Fibroblast of villous mesenchyme (primary cell): ENCODE data around the gene LIFR. TPM values are rescaled to one million over a fixed set of nuclear protein-coding genes. Genes with fewer than 3 reads are reported as not detected.
A peak's percentile ranks its signal among the peaks of the same experiment; 100 is the strongest.

ENCODE experiments used
- DNase-seq: peaks from one replicate; pipeline ENCODE4 v3.0.0-alpha.2; 2010; ENCODE audit warnings: low read depth
- H3K4me3 ChIP-seq: 2 replicates; pipeline ENCODE4 v1.5.1; 2011; ENCODE audit warnings: low read depth, mild to moderate bottlenecking, low read length
- total RNA-seq: library from RNA; depleted of rRNA; stranded (reverse); fragments of >200 nt; gene quantifications from 2 replicates; pipeline ENCODE4 v1.2.3, GENCODE V29; 2012
- TF ChIP-seq, protein P1 (sequence below): IDR thresholded peaks from 2 replicates; pipeline ENCODE4 v1.5.1; 2012; ENCODE audit warnings: low read depth, mild to moderate bottlenecking, low read length; ENCODE audit not compliant: insufficient read depth

LIFR gene
- total RNA-seq, 1 donor, result 40.2 TPM

DNA sequence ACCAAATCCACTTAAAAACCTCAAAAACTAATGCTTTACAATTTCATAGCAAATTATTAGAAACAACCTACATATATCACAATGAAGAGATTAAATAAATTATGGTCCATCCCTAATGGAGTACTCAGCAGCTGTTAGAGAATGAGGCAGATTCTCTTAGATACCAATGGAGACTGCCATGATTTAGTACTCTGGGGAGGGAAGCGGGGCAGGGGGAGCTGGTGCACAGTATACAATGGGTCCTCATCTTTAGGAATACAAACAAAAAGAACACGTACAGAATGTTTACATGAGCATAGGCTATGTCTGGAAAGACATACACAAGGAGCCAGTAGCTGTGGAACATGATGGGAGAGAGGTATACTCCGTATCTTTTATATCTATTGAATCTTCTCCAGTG lies 2.0 kb downstream of the LIFR start:
- DNase-seq, result no peak
- H3K4me3 ChIP-seq, result peak overlapping the region; percentile 74
- TF ChIP-seq, protein P1, sequence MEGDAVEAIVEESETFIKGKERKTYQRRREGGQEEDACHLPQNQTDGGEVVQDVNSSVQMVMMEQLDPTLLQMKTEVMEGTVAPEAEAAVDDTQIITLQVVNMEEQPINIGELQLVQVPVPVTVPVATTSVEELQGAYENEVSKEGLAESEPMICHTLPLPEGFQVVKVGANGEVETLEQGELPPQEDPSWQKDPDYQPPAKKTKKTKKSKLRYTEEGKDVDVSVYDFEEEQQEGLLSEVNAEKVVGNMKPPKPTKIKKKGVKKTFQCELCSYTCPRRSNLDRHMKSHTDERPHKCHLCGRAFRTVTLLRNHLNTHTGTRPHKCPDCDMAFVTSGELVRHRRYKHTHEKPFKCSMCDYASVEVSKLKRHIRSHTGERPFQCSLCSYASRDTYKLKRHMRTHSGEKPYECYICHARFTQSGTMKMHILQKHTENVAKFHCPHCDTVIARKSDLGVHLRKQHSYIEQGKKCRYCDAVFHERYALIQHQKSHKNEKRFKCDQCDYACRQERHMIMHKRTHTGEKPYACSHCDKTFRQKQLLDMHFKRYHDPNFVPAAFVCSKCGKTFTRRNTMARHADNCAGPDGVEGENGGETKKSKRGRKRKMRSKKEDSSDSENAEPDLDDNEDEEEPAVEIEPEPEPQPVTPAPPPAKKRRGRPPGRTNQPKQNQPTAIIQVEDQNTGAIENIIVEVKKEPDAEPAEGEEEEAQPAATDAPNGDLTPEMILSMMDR, result no peak

DNA sequence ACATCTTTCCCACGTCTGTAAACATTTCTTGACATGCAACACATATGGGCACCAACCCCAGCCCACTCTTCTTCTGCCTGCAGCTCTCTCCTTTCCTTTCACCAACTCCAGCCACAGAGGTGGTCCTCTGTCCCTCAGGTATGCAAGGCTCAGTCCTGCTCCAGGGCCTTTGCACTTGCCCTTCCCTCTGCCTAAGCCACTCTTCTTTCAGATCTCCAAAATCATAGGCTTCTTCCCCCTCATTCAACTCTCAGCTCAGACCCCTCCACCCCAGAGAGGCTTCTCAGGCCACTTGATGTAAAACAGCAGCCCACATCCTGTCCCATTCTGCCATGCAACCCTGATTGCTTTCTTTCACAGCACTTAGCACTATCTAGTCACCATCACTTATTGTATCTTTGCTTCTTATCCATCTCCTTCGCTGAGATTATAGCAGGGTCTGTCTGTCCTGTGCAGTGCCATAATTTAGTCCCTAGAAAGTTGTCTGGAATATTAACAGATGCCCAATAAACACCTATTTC lies 3.4 kb downstream of the LIFR start:
- TF ChIP-seq, protein P1, result no peak
- H3K4me3 ChIP-seq, result peak overlapping the region; percentile 74
- no peak for DNase-seq

DNA sequence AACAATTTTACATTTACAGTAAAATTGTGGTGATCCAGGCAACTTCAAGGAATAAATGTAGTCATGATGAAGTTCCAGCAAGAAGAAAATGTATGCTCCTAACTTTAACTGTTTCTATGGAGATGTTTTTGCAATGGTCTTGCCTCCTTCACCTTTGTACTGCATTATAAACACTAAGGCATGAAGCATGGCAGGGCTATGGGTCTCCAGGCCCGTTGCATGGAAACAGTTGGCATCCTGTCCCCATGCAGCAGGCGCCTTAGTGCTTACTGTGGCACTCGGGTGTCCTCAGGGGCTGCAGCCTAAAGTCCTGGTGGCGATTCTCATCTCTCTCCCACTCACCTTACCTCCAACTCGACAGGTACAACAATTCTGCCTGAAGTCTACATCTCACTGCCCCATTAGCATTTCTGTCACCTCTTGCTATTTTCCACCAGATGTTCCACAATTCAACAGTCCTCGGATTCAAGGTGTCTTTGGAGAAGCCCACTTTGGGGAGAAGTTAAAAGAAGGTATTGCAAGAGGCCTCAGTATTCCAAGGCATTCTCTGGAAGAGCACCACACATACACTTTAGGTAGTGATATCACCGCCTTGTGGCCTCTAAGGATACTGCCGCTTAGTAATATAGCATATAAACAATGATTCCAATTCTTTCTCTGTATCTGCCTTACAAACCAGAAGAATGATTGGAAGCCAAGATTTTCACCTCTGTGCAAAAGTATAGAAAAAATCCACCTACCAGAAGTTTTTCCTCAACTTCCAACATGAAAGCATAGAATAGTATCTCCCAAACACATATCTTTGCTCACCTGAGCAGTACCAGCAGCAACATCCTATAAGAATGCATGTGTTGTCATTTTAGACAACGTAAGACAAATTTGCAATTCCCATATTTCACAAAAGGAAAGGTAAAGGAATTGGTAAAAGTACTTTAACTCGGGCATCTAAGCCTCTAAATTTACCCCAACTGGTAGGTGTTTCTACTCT lies 5.1 kb downstream of the LIFR start:
- H3K4me3 ChIP-seq, result peak overlapping the region; percentile 74
- peak; percentile 69 for DNase-seq
- TF ChIP-seq, protein P1, result peak; percentile 74

DNA sequence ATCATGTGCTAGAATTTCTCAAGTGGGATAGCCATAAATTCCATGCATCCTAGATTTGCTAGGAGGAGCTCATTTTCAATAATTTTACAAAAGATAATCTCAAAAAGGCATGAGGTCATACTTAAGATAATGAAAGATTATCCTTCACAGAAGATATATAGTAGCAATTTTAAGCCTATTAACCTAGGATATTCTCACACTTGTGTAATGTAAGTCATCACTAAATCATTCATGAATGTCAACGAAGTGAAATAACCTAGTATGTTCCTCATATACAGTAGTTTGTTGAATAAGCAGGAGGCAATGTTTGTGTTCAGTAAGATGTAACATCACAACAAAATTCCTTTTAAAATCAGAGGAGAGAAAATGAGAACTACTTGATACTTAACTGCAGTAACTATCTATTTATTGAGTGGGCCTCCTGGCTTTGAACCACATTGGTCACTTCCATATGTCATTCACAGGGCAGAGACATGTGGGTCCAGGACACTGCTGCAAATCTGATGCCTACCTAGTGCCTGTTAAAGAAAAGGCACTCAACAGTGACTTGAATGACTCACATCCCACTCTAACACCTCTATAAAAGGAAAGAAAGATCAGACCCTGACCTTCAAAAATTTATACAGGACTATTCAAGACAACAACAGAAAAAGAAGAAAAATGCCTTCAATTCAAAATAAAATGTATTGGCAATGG lies 8.2 kb downstream of the LIFR start:
- peak overlapping the region; percentile 3 for H3K4me3 ChIP-seq
- TF ChIP-seq, protein P1, result no peak
- no peak for DNase-seq

DNA sequence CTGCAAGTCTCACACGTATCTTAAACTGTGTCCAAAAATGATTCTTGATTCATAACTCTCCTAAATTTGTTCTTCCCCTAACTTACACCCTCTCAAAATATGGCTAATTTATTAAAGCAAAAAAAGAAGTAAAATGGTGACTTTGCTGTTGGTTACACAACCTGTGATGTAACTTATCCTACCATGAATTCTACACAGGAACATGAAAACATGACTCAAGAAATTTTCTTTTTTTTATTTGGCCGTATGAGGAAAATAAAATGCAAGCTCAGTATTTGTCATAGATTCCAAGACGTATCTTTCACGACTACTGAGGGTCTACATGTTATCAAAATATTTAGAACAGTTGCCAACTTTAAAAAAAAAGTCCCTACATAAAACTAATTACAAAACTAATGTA lies 9.2 kb downstream of the LIFR start:
- DNase-seq, result no peak
- H3K4me3 ChIP-seq, result no peak overlapping the region
- TF ChIP-seq, protein P1, result no peak

DNA sequence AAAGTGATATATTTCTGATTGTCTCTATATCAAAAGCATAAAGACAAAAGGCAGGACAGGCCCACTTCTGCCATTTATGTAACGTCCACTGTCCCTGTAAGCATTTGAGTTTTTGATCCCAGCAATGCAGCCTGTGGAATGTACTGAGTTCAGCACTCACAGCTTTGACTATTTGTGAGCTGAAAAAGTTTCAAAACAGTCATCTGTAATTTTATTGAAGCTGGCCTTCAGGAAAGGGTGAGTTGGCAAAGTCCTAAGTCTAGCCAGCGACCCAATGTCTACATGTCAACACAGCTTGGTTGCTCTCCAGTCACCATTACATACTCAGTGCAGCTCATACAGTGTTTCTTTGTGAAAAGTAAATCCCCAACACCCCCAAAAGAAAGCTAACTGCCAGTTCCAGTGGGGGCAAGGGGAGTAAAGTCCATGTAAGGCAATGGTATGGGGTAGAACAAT lies 9.7 kb downstream of the LIFR start:
- DNase-seq, result no peak
- TF ChIP-seq, protein P1, result no peak
- no peak overlapping the region for H3K4me3 ChIP-seq
